H9 (cell line): ENCODE results near the gene SMNDC1. TPM values are rescaled to one million over a fixed set of nuclear protein-coding genes. Genes with fewer than 3 reads are reported as not detected.

Experiments used
- DNase-seq: peaks from one replicate; pipeline ENCODE4 v3.0.0-alpha.2; 2017
- H2AFZ ChIP-seq: one replicate; pipeline ENCODE4 v1.6.1; 2013; ENCODE audit warnings: mild to moderate bottlenecking, low read length, control low read depth, moderate library complexity
- H2AK5ac ChIP-seq: 2 replicates; pipeline ENCODE4 v1.6.1; 2013; ENCODE audit warnings: low read length, control low read depth, mixed read lengths; ENCODE audit not compliant: insufficient read length
- H2BK120ac ChIP-seq: one replicate; pipeline ENCODE4 v1.6.1; 2013; ENCODE audit warnings: low read depth, mild to moderate bottlenecking, low read length, control low read depth, inconsistent platforms; ENCODE audit not compliant: poor library complexity, severe bottlenecking
- H2BK12ac ChIP-seq: 2 replicates; pipeline ENCODE4 v1.6.1; 2013; ENCODE audit warnings: low read length, control low read depth, mixed read lengths, low read depth; ENCODE audit not compliant: insufficient read length
- H2BK15ac ChIP-seq: 2 replicates; pipeline ENCODE4 v1.6.1; 2013; ENCODE audit warnings: low read depth, low read length, control low read depth
- H2BK20ac ChIP-seq: one replicate; pipeline ENCODE4 v1.6.1; 2013; ENCODE audit warnings: low read depth, mild to moderate bottlenecking, low read length, control low read depth, inconsistent platforms; ENCODE audit not compliant: poor library complexity, severe bottlenecking
- H2BK5ac ChIP-seq: 2 replicates; pipeline ENCODE4 v1.6.1; 2013; ENCODE audit warnings: low read length, control low read depth, mixed read lengths; ENCODE audit not compliant: insufficient read length
- H3K14ac ChIP-seq: 2 replicates; pipeline ENCODE4 v1.6.1; 2013; ENCODE audit warnings: low read length, control low read depth; ENCODE audit not compliant: insufficient read depth
- H3K18ac ChIP-seq: 2 replicates; pipeline ENCODE4 v1.6.1; 2013; ENCODE audit warnings: low read depth, mild to moderate bottlenecking, mixed read lengths, low read length, control low read depth; ENCODE audit not compliant: insufficient read length
- H3K23ac ChIP-seq: 2 replicates; pipeline ENCODE4 v1.6.1; 2013; ENCODE audit warnings: low read length, control low read depth, mixed read lengths, low read depth; ENCODE audit not compliant: insufficient read length
- H3K23me2 ChIP-seq: 2 replicates; pipeline ENCODE4 v1.6.1; 2013; ENCODE audit warnings: low read depth, mild to moderate bottlenecking, mixed read lengths, low read length, control low read depth; ENCODE audit not compliant: insufficient read length, poor library complexity, severe bottlenecking
- H3K27ac ChIP-seq: 2 replicates; pipeline ENCODE4 v1.5.1; 2013; ENCODE audit warnings: low read length, control low read depth, mixed read lengths, low read depth; ENCODE audit not compliant: insufficient read length
- H3K27me3 ChIP-seq: 2 replicates; pipeline ENCODE4 v1.6.1; 2013; ENCODE audit warnings: low read length, control low read depth, inconsistent platforms; ENCODE audit not compliant: insufficient read depth
- H3K4ac ChIP-seq: 2 replicates; pipeline ENCODE4 v1.6.1; 2013; ENCODE audit warnings: low read depth, mild to moderate bottlenecking, control low read depth, inconsistent platforms, low read length, moderate library complexity
- H3K4me1 ChIP-seq: 2 replicates; pipeline ENCODE4 v1.6.1; 2013; ENCODE audit warnings: low read length, control low read depth, inconsistent platforms; ENCODE audit not compliant: insufficient read depth
- H3K4me2 ChIP-seq: 2 replicates; pipeline ENCODE4 v1.6.1; 2013; ENCODE audit warnings: low read length, control low read depth, mixed read lengths; ENCODE audit not compliant: insufficient read length, insufficient read depth
- H3K56ac ChIP-seq: 2 replicates; pipeline ENCODE4 v1.6.1; 2013; ENCODE audit warnings: low read depth, mild to moderate bottlenecking, mixed read lengths, low read length, control low read depth; ENCODE audit not compliant: insufficient read length
- H3K79me1 ChIP-seq: 2 replicates; pipeline ENCODE4 v1.6.1; 2013; ENCODE audit warnings: low read depth, mild to moderate bottlenecking, moderate library complexity, low read length, control low read depth, inconsistent platforms; ENCODE audit not compliant: insufficient read depth, poor library complexity, severe bottlenecking
- H3K79me2 ChIP-seq: 2 replicates; pipeline ENCODE4 v1.6.1; 2013; ENCODE audit warnings: low read length, control low read depth, inconsistent platforms; ENCODE audit not compliant: insufficient read depth
- H3K9ac ChIP-seq: 2 replicates; pipeline ENCODE4 v1.6.1; 2013; ENCODE audit warnings: low read length, control low read depth, mixed read lengths; ENCODE audit not compliant: insufficient read length; ENCODE audit errors: extremely low read depth
- H3K9me3 ChIP-seq: one replicate; pipeline ENCODE4 v1.6.1; 2013; ENCODE audit warnings: low read depth, low read length, inconsistent platforms; ENCODE audit not compliant: control insufficient read depth
- H3T11ph ChIP-seq: one replicate; pipeline ENCODE4 v1.6.1; 2013; ENCODE audit warnings: mild to moderate bottlenecking, low read length, control low read depth, inconsistent platforms
- H4K20me1 ChIP-seq: one replicate; pipeline ENCODE4 v1.6.1; 2013; ENCODE audit not compliant: control insufficient read depth, insufficient read length, insufficient read depth
- H4K5ac ChIP-seq: 2 replicates; pipeline ENCODE4 v1.6.1; 2013; ENCODE audit warnings: low read depth, mild to moderate bottlenecking, mixed read lengths, low read length, control low read depth; ENCODE audit not compliant: insufficient read length
- H4K8ac ChIP-seq: replicated peaks from 2 replicates; pipeline ENCODE4 v1.6.1; 2013; ENCODE audit warnings: low read length, control low read depth, mixed read lengths, low read depth; ENCODE audit not compliant: insufficient read length
- H4K91ac ChIP-seq: 2 replicates; pipeline ENCODE4 v1.6.1; 2013; ENCODE audit warnings: low read depth, mild to moderate bottlenecking, moderate library complexity, mixed read lengths, low read length, control low read depth; ENCODE audit not compliant: insufficient read length
- H3K27ac Mint-ChIP-seq, 3 experiments: 2 replicates in 2 of 3; 3 replicates in 1 of 3; pipeline ENCODE4 v1.8.0; 2020 to 2021; ENCODE audit warnings: mixed read lengths in 3 of 3, mild to moderate bottlenecking in 1 of 3, moderate library complexity in 1 of 3
- H3K27me3 Mint-ChIP-seq: 2 replicates; pipeline ENCODE4 v1.8.0; 2021; ENCODE audit warnings: low read depth, mild to moderate bottlenecking, moderate library complexity, mixed read lengths
- H3K36me3 Mint-ChIP-seq, 3 experiments: 2 replicates in 2 of 3; 3 replicates in 1 of 3; pipeline ENCODE4 v1.8.0; 2020 to 2021; ENCODE audit warnings: low read depth in 3 of 3, mixed read lengths in 3 of 3; ENCODE audit not compliant: insufficient read depth in 1 of 3
- H3K4me1 Mint-ChIP-seq, 2 experiments: 2 replicates each; pipeline ENCODE4 v1.8.0; 2020; ENCODE audit warnings: mixed read lengths in 2 of 2
- H3K4me3 Mint-ChIP-seq, 2 experiments: 2 replicates in 1 of 2; 3 replicates in 1 of 2; pipeline ENCODE4 v1.8.0; 2020 to 2021; ENCODE audit warnings: mild to moderate bottlenecking in 2 of 2, mixed read lengths in 2 of 2, moderate library complexity in 1 of 2
- H3K9me3 Mint-ChIP-seq, 2 experiments: 2 replicates in 1 of 2; 3 replicates in 1 of 2; pipeline ENCODE4 v1.8.0; 2020; ENCODE audit warnings: mild to moderate bottlenecking in 2 of 2, mixed read lengths in 2 of 2, moderate library complexity in 1 of 2
- WGBS: extraction: QIAGEN DNeasy Blood & Tissue Kit; methylation state at CpG from one replicate; pipeline ENCODE4 v1.1.7; 2013; ENCODE audit warnings: missing lambda C conversion rate, low lambda C conversion rate, mixed read lengths; ENCODE audit not compliant: insufficient read length; ENCODE audit errors: extremely low coverage; 5-methylcytosine and 5-hydroxymethylcytosine counted together
- total RNA-seq: library from RNA; stranded (reverse); gene quantifications from 2 replicates; pipeline ENCODE4 v1.2.1, GENCODE V29; 2021
- TF ChIP-seq, protein P1 (sequence below): fragments of 200-600 bp; sonication (generic); conservative IDR thresholded peaks from 3 replicates; pipeline ENCODE4 v1.8.0; 2021; ENCODE audit warnings: antibody characterized with exemption, mild to moderate bottlenecking

SMNDC1 gene
- total RNA-seq, 1 experiment from 2014 or later = 55.7 TPM

DNA sequence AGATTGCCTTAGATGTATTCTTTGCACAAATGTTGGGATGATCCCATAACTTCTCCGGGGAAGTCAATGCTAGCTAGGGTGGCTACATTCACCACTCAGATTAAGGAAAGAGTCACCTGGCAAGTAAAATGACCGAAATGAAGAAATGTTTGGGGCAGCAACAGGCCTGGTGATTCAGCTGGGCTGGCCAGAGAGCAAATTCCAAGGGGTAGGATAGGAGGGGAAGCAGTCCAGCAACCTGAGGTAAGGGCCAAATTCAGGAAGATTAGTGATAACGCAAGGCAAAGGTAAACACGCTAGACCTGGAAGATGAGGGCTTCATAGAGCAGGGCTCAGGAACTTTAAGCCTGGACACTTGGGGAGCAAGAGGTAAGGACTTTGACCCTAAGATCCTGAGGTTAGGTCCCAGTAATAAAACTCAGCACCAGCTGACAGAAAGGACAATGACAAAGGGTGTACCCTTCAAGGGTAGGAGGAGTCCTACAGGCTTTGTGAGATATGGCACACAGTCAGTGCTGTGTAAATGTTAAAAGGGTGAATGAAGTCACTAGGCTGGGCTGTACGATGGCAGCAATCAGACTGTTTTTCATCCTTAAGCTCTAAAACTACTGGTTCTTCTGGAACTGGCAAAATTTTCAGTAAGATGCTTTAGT, 22.7 kb upstream of the SMNDC1 start:
- Histone ChIP-seq H3K18ac (no peak overlapping the region), H3K4me2 (no peak overlapping the region), H3K4ac (no peak overlapping the region), H4K5ac (no peak overlapping the region), H3K27ac (no peak overlapping the region), H3K79me1 (no peaks in the 10 kb centered on the region), H3K23me2 (no peaks in the 10 kb centered on the region), H3T11ph (no peak overlapping the region), H2BK5ac (no peak overlapping the region), H2AFZ (no peak overlapping the region), H3K9me3 (peaks cover 18% of the 10 kb centered on the region), H3K9ac (no peak overlapping the region), H3K4me1 (no peaks in the 10 kb centered on the region), H4K8ac (no peak overlapping the region), H4K20me1 (no peaks in the 10 kb centered on the region), H3K23ac (no peak overlapping the region), H2BK15ac (no peak overlapping the region), H3K56ac (no peak overlapping the region), H2BK120ac (no peak overlapping the region), H4K91ac (no peak overlapping the region), H3K27me3 (no peaks in the 10 kb centered on the region), H2BK20ac (no peak overlapping the region), H3K14ac (no peak overlapping the region), H2AK5ac (no peak overlapping the region), H2BK12ac (no peak overlapping the region), H3K79me2 (no peaks in the 10 kb centered on the region)
- H3K4me1 Mint-ChIP-seq = no peaks in the 10 kb centered on the region
- peaks cover 16 to 29% (median 26%) of the 10 kb centered on the region in 3 experiments for H3K36me3 Mint-ChIP-seq
- peaks cover 33% of the 10 kb centered on the region in 2 experiments for H3K9me3 Mint-ChIP-seq
- TF ChIP-seq, protein P1, sequence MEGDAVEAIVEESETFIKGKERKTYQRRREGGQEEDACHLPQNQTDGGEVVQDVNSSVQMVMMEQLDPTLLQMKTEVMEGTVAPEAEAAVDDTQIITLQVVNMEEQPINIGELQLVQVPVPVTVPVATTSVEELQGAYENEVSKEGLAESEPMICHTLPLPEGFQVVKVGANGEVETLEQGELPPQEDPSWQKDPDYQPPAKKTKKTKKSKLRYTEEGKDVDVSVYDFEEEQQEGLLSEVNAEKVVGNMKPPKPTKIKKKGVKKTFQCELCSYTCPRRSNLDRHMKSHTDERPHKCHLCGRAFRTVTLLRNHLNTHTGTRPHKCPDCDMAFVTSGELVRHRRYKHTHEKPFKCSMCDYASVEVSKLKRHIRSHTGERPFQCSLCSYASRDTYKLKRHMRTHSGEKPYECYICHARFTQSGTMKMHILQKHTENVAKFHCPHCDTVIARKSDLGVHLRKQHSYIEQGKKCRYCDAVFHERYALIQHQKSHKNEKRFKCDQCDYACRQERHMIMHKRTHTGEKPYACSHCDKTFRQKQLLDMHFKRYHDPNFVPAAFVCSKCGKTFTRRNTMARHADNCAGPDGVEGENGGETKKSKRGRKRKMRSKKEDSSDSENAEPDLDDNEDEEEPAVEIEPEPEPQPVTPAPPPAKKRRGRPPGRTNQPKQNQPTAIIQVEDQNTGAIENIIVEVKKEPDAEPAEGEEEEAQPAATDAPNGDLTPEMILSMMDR = no peak
- DNase-seq = no peak
- no peak overlapping the region for H3K27ac Mint-ChIP-seq
- H3K27me3 Mint-ChIP-seq = peaks cover 5% of the 10 kb centered on the region
- no CpG with 5 or more reads among the region's 5 CpGs for WGBS
- H3K4me3 Mint-ChIP-seq = no peak overlapping the region
